Measurements from ENCODE around the gene SERINC2. TPM values are rescaled to one million over a fixed set of nuclear protein-coding genes. Genes with fewer than 3 reads are reported as not detected.

The SERINC2 gene
- polyA plus RNA-seq, 2 of the 4 experiments (the other 2 are of a cell fraction), result 6.0 to 16.3 TPM

GRCh38 chr1:31416101-31416736 lies 3.2 kb downstream of the SERINC2 start:
- ChIA-PET CTCF (interaction anchor here (2.2 kb wide), 2 partner anchors 133 to 232 kb away, joined by 5 to 7 read pairs; no protein-coding TSS in a partner anchor), POLR2A (no interaction called here)

GRCh38 chr1:31417148-31417547 lies 4.1 kb downstream of the SERINC2 start:
- peak overlapping the region; percentile 17; the same call in 1 of the 3 replicates for H3K4me2 ChIP-seq
- H3K9me3 ChIP-seq, result no peaks in the 10 kb centered on the region
- no peak for TF ChIP-seq E2F6 (IDR thresholded peaks at IDR 0.05; ENCODE audit: borderline replicate concordance, low read depth)
- TF ChIP-seq MYC (IDR thresholded peaks at IDR 0.05; ENCODE audit: borderline replicate concordance, low read length), result no peak
- peak; percentile 39 to 64; a peak in 3 of 4 replicates for TF ChIP-seq CEBPB (IDR thresholded peaks at IDR 0.05)
- TF ChIP-seq TFCP2L1 (CRISPR knock-in tag; IDR thresholded peaks at IDR 0.05), result no peak
- no peak for TF ChIP-seq HOXA7 (CRISPR knock-in tag; IDR thresholded peaks at IDR 0.05)
- TF ChIP-seq TP53 (CRISPR knock-in tag; IDR thresholded peaks at IDR 0.05), result no peak
- no peak for TF ChIP-seq PHF8 (IDR thresholded peaks at IDR 0.05; ENCODE audit: borderline replicate concordance, low read depth)
- no peak for TF ChIP-seq BHLHE40 (IDR thresholded peaks at IDR 0.05; ENCODE audit: low read depth, low read length)
- no peak overlapping the region for H3K27ac ChIP-seq
- H3K4me1 ChIP-seq, result peaks cover 19% of the 10 kb centered on the region
- no peak for ATAC-seq
- no peak for DNase-seq (ENCODE audit: low read depth in 1 of 2, low spot score in 1 of 2)
- CTCF ChIA-PET, result interaction anchor here (2.2 kb wide), 1 partner anchor 132 kb away, joined by 7 read pairs; no protein-coding TSS in a partner anchor
- POLR2A ChIA-PET, result no interaction called here
- WGBS (ENCODE audit: missing lambda C conversion rate), result 82% methylated on average over 3 of the region's 3 CpGs
- no peak overlapping the region for H3K4me3 ChIP-seq
- FAIRE-seq, result no peak

More at GRCh38 chr1:31416101-31416736, 3.2 kb downstream of the SERINC2 start:
- DNase-seq (ENCODE audit: low read depth in 1 of 2, low spot score in 1 of 2), result no peak
- WGBS (ENCODE audit: missing lambda C conversion rate), result 80% methylated on average over 6 of the region's 7 CpGs
- no peak for ATAC-seq
- FAIRE-seq, result no peak
- no peak overlapping the region for H3K27ac ChIP-seq
- H3K9me3 ChIP-seq, result no peaks in the 10 kb centered on the region
- no peak overlapping the region for H3K4me2 ChIP-seq
- H3K4me1 ChIP-seq, result peaks cover 13% of the 10 kb centered on the region
- H3K4me3 ChIP-seq, result no peak overlapping the region
- no peak for TF ChIP-seq NFE2L2 (conservative IDR thresholded peaks at IDR 0.05; ENCODE audit: low read length)
- TF ChIP-seq FOSL2 (IDR thresholded peaks at IDR 0.05), result no peak
- no peak for TF ChIP-seq FOSL2 (CRISPR knock-in tag; IDR thresholded peaks at IDR 0.05)
- TF ChIP-seq CEBPB (IDR thresholded peaks at IDR 0.05), result no peak
- TF ChIP-seq GATA3 (IDR thresholded peaks at IDR 0.05; ENCODE audit: borderline replicate concordance), result no peak
- TF ChIP-seq RCOR1 (IDR thresholded peaks at IDR 0.05; ENCODE audit: low read depth, low read length), result no peak
- TF ChIP-seq E2F6 (IDR thresholded peaks at IDR 0.05; ENCODE audit: borderline replicate concordance, low read depth), result no peak
- no peak for TF ChIP-seq KDM1A (IDR thresholded peaks at IDR 0.05; ENCODE audit: low read depth)
- no peak for TF ChIP-seq BCL3 (IDR thresholded peaks at IDR 0.05)
- TF ChIP-seq CTCF (IDR thresholded peaks at IDR 0.05), result no peak
- TF ChIP-seq HDAC2 (IDR thresholded peaks at IDR 0.05), result no peak
- TF ChIP-seq ZC3H11A (IDR thresholded peaks at IDR 0.05), result no peak
- no peak for TF ChIP-seq RARB (CRISPR knock-in tag; IDR thresholded peaks at IDR 0.05)
- TF ChIP-seq MAFK (IDR thresholded peaks at IDR 0.05; ENCODE audit: partially characterized antibody), result no peak
- TF ChIP-seq CBX8 (IDR thresholded peaks at IDR 0.05), result no peak
- TF ChIP-seq HOXB13 (CRISPR knock-in tag; IDR thresholded peaks at IDR 0.05; ENCODE audit: low read depth), result no peak
- TF ChIP-seq ESRRA (IDR thresholded peaks at IDR 0.05; ENCODE audit: borderline replicate concordance, low read length), result no peak
- TF ChIP-seq CBX2 (IDR thresholded peaks at IDR 0.05; ENCODE audit: borderline replicate concordance, low read depth), result no peak
